ENCODE data around the gene PTPRN2.

- TF ChIP-seq TCF12 (IDR thresholded peaks at IDR 0.05; ENCODE audit: low read depth, low read length) (no peak), CTCF (IDR thresholded peaks at IDR 0.05; ENCODE audit: control extremely low read depth in 1 of 3, insufficient read depth in 1 of 3, low read depth in 1 of 3, low read length in 3 of 3) (no peak), NANOG (IDR thresholded peaks at IDR 0.05; ENCODE audit: insufficient read depth, low read depth, low read length, poor library complexity, severe bottlenecking) (no peak), CREB1 (IDR thresholded peaks at IDR 0.05) (no peak)
These were observed 269.1 kb downstream of the PTPRN2 start for GRCh38 chr7:158318511-158318913.

Measured in H1 (cell line).